Frontal cortex (tissue), 4 donors: ENCODE results near the gene BCL3. TPM values are rescaled to one million over a fixed set of nuclear protein-coding genes. Genes with fewer than 3 reads are reported as not detected.
A peak's percentile ranks its signal among the peaks of the same experiment; 100 is the strongest.

Experiments
- DNase-seq, 2 donors: peaks; one replicate each; pipeline ENCODE4 v3.0.0; 2012; ENCODE audit warnings: low spot score in 2 of 2
- FAIRE-seq: peaks from 2 replicates; lab custom pipeline; 2012; peaks lifted over from hg19 to GRCh38; lab: Jason Lieb, UNC
- small RNA-seq: library from RNA; depleted of rRNA; stranded (forward); fragments of <200 nt; gene quantifications from one replicate; pipeline ENCODE3, GENCODE V24; 2014
- total RNA-seq: library from RNA; depleted of rRNA; stranded (reverse); fragments of >200 nt; gene quantifications from one replicate; pipeline ENCODE4 v1.2.3, GENCODE V29; 2014
- donor health status: control.
- donor health status: control.
- donor health status: control.

The BCL3 gene
- total RNA-seq, 1 donor from 2014 or later = 0.41 TPM

- FAIRE-seq (no peak), DNase-seq (peak; percentile 83 to 93)
Measured at GRCh38 chr19:44808463-44809371, 60.2 kb downstream of the BCL3 start, which contains the start of gene BCAM. TSS of gene BCAM (plus strand) at chr19:44809103. CDS start at chr19:44809125, 22 bp downstream.

Small RNA genes within 50 kb of the gene (small RNA-seq; reads per million reads assigned to genes)
- gene RF00156 = not detected
- not detected for gene RF00285

Other genes starting within 250 kb of the BCL3 start
- 19.2 TPM for gene ZNF180, start 248.2 kb upstream of the BCL3 start, total RNA-seq
- not detected for gene CEACAM20, start 219.0 kb upstream of the BCL3 start, total RNA-seq
- not detected for gene IGSF23, start 135.1 kb upstream of the BCL3 start, total RNA-seq
- 23.2 TPM for gene PVR, start 104.8 kb upstream of the BCL3 start, total RNA-seq
- 0.82 TPM for gene CEACAM19, start 77.2 kb upstream of the BCL3 start, total RNA-seq
- gene CEACAM16, start 49.6 kb upstream of the BCL3 start, total RNA-seq = not detected
- not detected for gene CBLC, start 29.2 kb downstream of the BCL3 start, total RNA-seq
- 5.7 TPM for gene BCAM, start 60.4 kb downstream of the BCL3 start, total RNA-seq
- gene NECTIN2, start 97.6 kb downstream of the BCL3 start, total RNA-seq = 26.1 TPM
- gene TOMM40, start 142.5 kb downstream of the BCL3 start, total RNA-seq = 30.6 TPM
- gene APOE, start 157.1 kb downstream of the BCL3 start, total RNA-seq = 77.0 TPM
- 2.9 TPM for gene APOC1, start 165.9 kb downstream of the BCL3 start, total RNA-seq
- gene APOC4, start 193.5 kb downstream of the BCL3 start, total RNA-seq = not detected
- gene APOC2, start 197.3 kb downstream of the BCL3 start, total RNA-seq = 0.41 TPM
- gene CLPTM1, start 206.7 kb downstream of the BCL3 start, total RNA-seq = 35.1 TPM